ENCODE measurements around the gene BIN1. TPM values are rescaled to one million over a fixed set of nuclear protein-coding genes. Genes with fewer than 3 reads are reported as not detected.
A peak's percentile ranks its signal among the peaks of the same experiment; 100 is the strongest.

BIN1 gene
- total RNA-seq, 1 experiment from 2014 or later = 198 TPM

GRCh38 chr2:127097471-127097765 is 9.5 kb downstream of the BIN1 start:
- peaks cover 49% of the 10 kb centered on the region for H3K36me3 Mint-ChIP-seq (ENCODE audit: insufficient read depth, unreplicated experiment)
- BruUV-seq (replicated peaks) = no TSS peak
- H3K4me1 Mint-ChIP-seq (ENCODE audit: low read depth, unreplicated experiment) = peaks cover 58% of the 10 kb centered on the region
- no peaks in the 10 kb centered on the region for H3K27me3 ChIP-seq (replicated peaks; ENCODE audit: control insufficient read depth, insufficient read depth, low read length)
- intact Hi-C loops (cut with micrococcal nuclease; ENCODE audit: unreplicated experiment) = no loop called here
- H3K4me3 Mint-ChIP-seq (ENCODE audit: unreplicated experiment) = no peak overlapping the region
- no peaks in the 10 kb centered on the region for H3K9me3 Mint-ChIP-seq (ENCODE audit: unreplicated experiment)
- H3K9me3 ChIP-seq = no peaks in the 10 kb centered on the region
- H3K4me1 ChIP-seq = peaks cover 90% of the 10 kb centered on the region
- no peak overlapping the region for H3K4me3 ChIP-seq (ENCODE audit: low read depth, low read length)
- no peak for DNase-seq
- TF ChIP-seq CTCF (IDR thresholded peaks at IDR 0.05; ENCODE audit: insufficient read depth in 1 of 2, low read depth in 1 of 2, low read length in 1 of 2, severe bottlenecking in 1 of 2, unreplicated experiment in 1 of 2) = no peak
- H3K27ac Mint-ChIP-seq (ENCODE audit: unreplicated experiment) = peak overlapping the region; percentile 43
- ChIA-PET POLR2A (no interaction called here), CTCF (interaction anchor here (0.6 kb wide), 1 partner anchor 8 kb away, joined by 4 read pairs; no protein-coding TSS in a partner anchor)
- H3K36me3 ChIP-seq (ENCODE audit: control insufficient read depth, insufficient read depth, low read length) = peaks cover 5% of the 10 kb centered on the region
- H3K27me3 Mint-ChIP-seq (ENCODE audit: insufficient read depth, unreplicated experiment) = no peaks in the 10 kb centered on the region

GRCh38 chr2:127096718-127097470 is 10.1 kb downstream of the BIN1 start:
- ChIA-PET CTCF (interaction anchor here (0.6 to 0.8 kb wide), 2 partner anchors 8 to 32 kb away, joined by 4 read pairs; no protein-coding TSS in a partner anchor), POLR2A (no interaction called here)
- Mint-ChIP-seq H3K4me1 (ENCODE audit: low read depth, unreplicated experiment) (peaks cover 55% of the 10 kb centered on the region), H3K9me3 (ENCODE audit: unreplicated experiment) (no peaks in the 10 kb centered on the region), H3K27me3 (ENCODE audit: insufficient read depth, unreplicated experiment) (no peaks in the 10 kb centered on the region), H3K4me3 (ENCODE audit: unreplicated experiment) (no peak overlapping the region), H3K27ac (ENCODE audit: unreplicated experiment) (peak overlapping the region; percentile 70), H3K36me3 (ENCODE audit: insufficient read depth, unreplicated experiment) (peaks cover 47% of the 10 kb centered on the region)
- BruUV-seq (replicated peaks) = no TSS peak
- H3K9me3 ChIP-seq = no peaks in the 10 kb centered on the region
- no peak for DNase-seq
- no peaks in the 10 kb centered on the region for H3K27me3 ChIP-seq (replicated peaks; ENCODE audit: control insufficient read depth, insufficient read depth, low read length)
- peaks cover 5% of the 10 kb centered on the region for H3K36me3 ChIP-seq (ENCODE audit: control insufficient read depth, insufficient read depth, low read length)
- peaks cover 88% of the 10 kb centered on the region for H3K4me1 ChIP-seq
- no peak overlapping the region for H3K4me3 ChIP-seq (ENCODE audit: low read depth, low read length)
- no peak for TF ChIP-seq CTCF (IDR thresholded peaks at IDR 0.05; ENCODE audit: insufficient read depth in 1 of 2, low read depth in 1 of 2, low read length in 1 of 2, severe bottlenecking in 1 of 2, unreplicated experiment in 1 of 2)
- intact Hi-C loops (cut with micrococcal nuclease; ENCODE audit: unreplicated experiment) = no loop called here

DNA sequence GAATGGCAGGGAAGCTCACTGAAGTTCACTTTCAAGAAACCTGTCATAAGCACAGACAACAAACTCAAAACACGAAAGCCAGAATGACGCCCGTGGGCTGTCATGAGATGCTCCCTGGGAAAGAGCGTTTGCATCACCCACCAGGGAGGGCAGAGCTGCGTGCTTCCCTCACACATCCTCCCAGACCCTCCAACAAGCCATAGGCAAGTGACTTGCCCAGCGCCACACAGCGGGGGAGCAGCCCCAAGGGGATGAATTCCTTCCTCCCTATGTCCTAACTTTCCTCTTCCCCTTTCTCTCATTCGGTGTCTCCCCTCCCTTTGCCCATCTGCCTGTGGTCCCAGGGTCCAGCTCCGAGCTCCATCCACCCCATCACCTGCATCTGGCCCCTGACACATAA is 10.7 kb downstream of the BIN1 start:
- peaks cover 46% of the 10 kb centered on the region for H3K36me3 Mint-ChIP-seq (ENCODE audit: insufficient read depth, unreplicated experiment)
- peaks cover 3% of the 10 kb centered on the region for H3K36me3 ChIP-seq (ENCODE audit: control insufficient read depth, insufficient read depth, low read length)
- peak overlapping the region; percentile 70 for H3K27ac Mint-ChIP-seq (ENCODE audit: unreplicated experiment)
- no peaks in the 10 kb centered on the region for H3K27me3 Mint-ChIP-seq (ENCODE audit: insufficient read depth, unreplicated experiment)
- BruUV-seq (replicated peaks) = no TSS peak
- H3K4me3 ChIP-seq (ENCODE audit: low read depth, low read length) = no peak overlapping the region
- POLR2A ChIA-PET = no interaction called here
- intact Hi-C loops (cut with micrococcal nuclease; ENCODE audit: unreplicated experiment) = no loop called here
- DNase-seq = no peak
- H3K4me1 Mint-ChIP-seq (ENCODE audit: low read depth, unreplicated experiment) = peaks cover 49% of the 10 kb centered on the region
- TF ChIP-seq CTCF (IDR thresholded peaks at IDR 0.05; ENCODE audit: insufficient read depth in 1 of 2, low read depth in 1 of 2, low read length in 1 of 2, severe bottlenecking in 1 of 2, unreplicated experiment in 1 of 2) = no peak
- H3K4me3 Mint-ChIP-seq (ENCODE audit: unreplicated experiment) = no peak overlapping the region
- no peaks in the 10 kb centered on the region for H3K27me3 ChIP-seq (replicated peaks; ENCODE audit: control insufficient read depth, insufficient read depth, low read length)
- CTCF ChIA-PET = interaction anchor here (0.8 kb wide), 1 partner anchor 31 kb away, joined by 4 read pairs; no protein-coding TSS in a partner anchor
- no peaks in the 10 kb centered on the region for H3K9me3 ChIP-seq
- peaks cover 82% of the 10 kb centered on the region for H3K4me1 ChIP-seq
- no peaks in the 10 kb centered on the region for H3K9me3 Mint-ChIP-seq (ENCODE audit: unreplicated experiment)

Measured in Caco-2 (cell line).